Body of pancreas (tissue), 4 donors: ENCODE measurements around the gene PKP1. TPM values are rescaled to one million over a fixed set of nuclear protein-coding genes. Genes with fewer than 3 reads are reported as not detected.

Experiments used
- ATAC-seq: fragments of 150-250 bp; one replicate; pipeline ENCODE4 v1.9.1; 2016
- DNase-seq, 4 donors: peaks; one replicate each; pipeline ENCODE4 v3.0.0-alpha.2; 2019
- H3K27ac ChIP-seq, 4 donors: fragments of 200-600 bp; sonication (generic); 1 replicate in 3 of 4; 2 replicates in 1 of 4; pipeline versions ENCODE4 v1.5.1 to v1.6.1; 2016 to 2019; ENCODE audit warnings: mild to moderate bottlenecking in 1 of 4, mixed read lengths in 1 of 4, moderate library complexity in 1 of 4
- H3K27me3 ChIP-seq, 2 donors: fragments of 200-600 bp; sonication (generic); one replicate each; pipeline ENCODE4 v1.6.0; 2016; ENCODE audit warnings: mild to moderate bottlenecking in 1 of 2
- H3K36me3 ChIP-seq, 2 donors: fragments of 200-600 bp; sonication (generic); replicated peaks in 1 of 2; 2 replicates each; pipeline ENCODE4 v1.5.1; 2016; ENCODE audit warnings: low read depth in 2 of 2; ENCODE audit not compliant: insufficient read depth in 1 of 2
- H3K4me1 ChIP-seq: fragments of 200-600 bp; sonication (generic); one replicate; pipeline ENCODE4 v1.6.0; 2016
- H3K4me3 ChIP-seq, 2 donors: fragments of 200-600 bp; sonication (generic); 1 replicate in 1 of 2; 2 replicates in 1 of 2; pipeline ENCODE4 v1.5.1; 2016 to 2019
- H3K9me3 ChIP-seq, 3 donors: fragments of 200-600 bp; sonication (generic); 1 replicate in 2 of 3; 2 replicates in 1 of 3; pipeline ENCODE4 v1.5.1; 2016
- POLR2A ChIP-seq, 3 donors: fragments of 450-650 bp; IDR thresholded peaks; one replicate each; pipeline ENCODE4 v1.6.1; 2016; ENCODE audit warnings: antibody characterized with exemption in 3 of 3, mild to moderate bottlenecking in 2 of 3
- WGBS, 2 donors: methylation state at CpG; one replicate each; pipeline ENCODE4 v1.1.5; 2017; 5-methylcytosine and 5-hydroxymethylcytosine counted together
- intact Hi-C: fragments of 100-400 bp; cut with DNase I; formaldehyde crosslinking; loops from one replicate; pipeline ENCODE4 v1.15.1; 2023
- total RNA-seq, 2 donors: library from RNA; depleted of rRNA; stranded (reverse); fragments of >200 nt; gene quantifications; one replicate each; pipeline ENCODE4 v1.1.0, GENCODE V29; 2016
- TF ChIP-seq, protein P1 (sequence below), 7 experiments: fragments of 450-650 bp in 4 of 7; fragments of 200-600 bp in 3 of 7; sonication (generic) in 3 of 7; IDR thresholded peaks; one replicate each; pipeline ENCODE4 v1.5.1; 2016 to 2019; ENCODE audit warnings: antibody characterized with exemption in 7 of 7

The PKP1 gene
- total RNA-seq, 2 donors from 2014 or later: 0.33 TPM; not detected in 1

- DNase-seq: peak in 2 of 4 donors; percentile 29 to 47
- Histone ChIP-seq H3K9me3 (no peaks in the 10 kb centered on the region), H3K27me3 (no peaks in the 10 kb centered on the region), H3K4me1 (peaks cover 3% of the 10 kb centered on the region), H3K4me3 (no peak overlapping the region), H3K27ac (no peak overlapping the region), H3K36me3 (no peaks in the 10 kb centered on the region)
- 6 to 14% methylated on average over 1 of the region's 1 CpG for WGBS, 2 donors
- no peak for TF ChIP-seq POLR2A (IDR thresholded peaks at IDR 0.05)
- TF ChIP-seq, protein P1, sequence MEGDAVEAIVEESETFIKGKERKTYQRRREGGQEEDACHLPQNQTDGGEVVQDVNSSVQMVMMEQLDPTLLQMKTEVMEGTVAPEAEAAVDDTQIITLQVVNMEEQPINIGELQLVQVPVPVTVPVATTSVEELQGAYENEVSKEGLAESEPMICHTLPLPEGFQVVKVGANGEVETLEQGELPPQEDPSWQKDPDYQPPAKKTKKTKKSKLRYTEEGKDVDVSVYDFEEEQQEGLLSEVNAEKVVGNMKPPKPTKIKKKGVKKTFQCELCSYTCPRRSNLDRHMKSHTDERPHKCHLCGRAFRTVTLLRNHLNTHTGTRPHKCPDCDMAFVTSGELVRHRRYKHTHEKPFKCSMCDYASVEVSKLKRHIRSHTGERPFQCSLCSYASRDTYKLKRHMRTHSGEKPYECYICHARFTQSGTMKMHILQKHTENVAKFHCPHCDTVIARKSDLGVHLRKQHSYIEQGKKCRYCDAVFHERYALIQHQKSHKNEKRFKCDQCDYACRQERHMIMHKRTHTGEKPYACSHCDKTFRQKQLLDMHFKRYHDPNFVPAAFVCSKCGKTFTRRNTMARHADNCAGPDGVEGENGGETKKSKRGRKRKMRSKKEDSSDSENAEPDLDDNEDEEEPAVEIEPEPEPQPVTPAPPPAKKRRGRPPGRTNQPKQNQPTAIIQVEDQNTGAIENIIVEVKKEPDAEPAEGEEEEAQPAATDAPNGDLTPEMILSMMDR (IDR thresholded peaks at IDR 0.05): no peak
- intact Hi-C loops: no loop called here
- ATAC-seq: no peak
Measured at GRCh38 chr1:201245082-201245481, 38.2 kb upstream of the PKP1 start.

GRCh38 chr1:201248721-201249559 lies 34.4 kb upstream of the PKP1 start:
- 77 to 86% methylated on average over 14 of the region's 14 CpGs for WGBS, 2 donors
- Histone ChIP-seq H3K27me3 (no peaks in the 10 kb centered on the region), H3K4me1 (peaks cover 3% of the 10 kb centered on the region), H3K4me3 (no peak overlapping the region), H3K9me3 (no peaks in the 10 kb centered on the region), H3K36me3 (no peaks in the 10 kb centered on the region), H3K27ac (no peak overlapping the region)
- no peak for DNase-seq
- no peak for ATAC-seq
- TF ChIP-seq POLR2A (IDR thresholded peaks at IDR 0.05): no peak
- TF ChIP-seq, protein P1 (IDR thresholded peaks at IDR 0.05): no peak
- intact Hi-C loops: no loop called here

DNA sequence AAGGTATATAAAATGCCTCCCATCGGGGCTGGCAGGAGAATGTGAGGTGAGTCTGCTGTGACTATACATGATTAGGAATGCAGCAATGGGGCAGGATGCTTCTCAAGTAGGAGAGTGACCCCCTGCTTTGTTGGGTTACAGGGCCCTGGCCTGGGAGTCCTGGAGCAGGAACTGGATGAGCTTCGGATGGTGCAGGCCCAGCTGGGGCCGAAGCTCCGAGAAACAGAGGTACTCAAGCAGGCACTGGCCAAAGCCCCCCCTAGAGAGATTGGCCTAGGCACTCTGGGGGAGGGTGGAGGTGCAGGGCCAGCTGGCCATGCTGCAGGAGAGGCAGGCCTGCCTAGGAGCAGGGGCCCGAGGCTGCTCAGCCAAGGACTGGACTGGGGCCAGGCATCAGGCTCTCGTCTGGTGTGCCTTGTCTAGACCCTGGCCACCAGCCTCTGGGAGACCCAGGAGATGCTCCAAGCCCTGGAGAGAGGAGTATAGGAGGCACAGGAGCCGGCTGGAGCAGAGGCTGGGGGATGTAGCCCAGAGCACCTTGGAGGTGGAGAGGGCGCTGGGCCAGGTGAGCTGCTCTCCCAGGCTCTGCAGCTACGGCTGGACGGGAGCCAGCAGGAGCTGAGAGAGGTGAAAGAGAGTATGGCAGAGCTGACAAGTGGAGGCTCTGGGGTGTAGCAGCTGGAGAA lies 32.8 kb upstream of the PKP1 start:
- ATAC-seq (no peak), DNase-seq (peak in 2 of 4 donors; percentile 47 to 49)
- H3K4me3 ChIP-seq: no peak overlapping the region
- H3K27me3 ChIP-seq: no peaks in the 10 kb centered on the region
- H3K36me3 ChIP-seq: no peaks in the 10 kb centered on the region
- TF ChIP-seq, protein P1 (IDR thresholded peaks at IDR 0.05): no peak
- TF ChIP-seq POLR2A (IDR thresholded peaks at IDR 0.05): no peak
- intact Hi-C loops: loop anchor here (5.0 kb wide), 1 partner anchor 112 kb away; no protein-coding TSS in a partner anchor
- H3K9me3 ChIP-seq: no peaks in the 10 kb centered on the region
- H3K27ac ChIP-seq: no peak overlapping the region
- 51 to 52% methylated on average over 10 of the region's 10 CpGs for WGBS, 2 donors
- H3K4me1 ChIP-seq: no peaks in the 10 kb centered on the region

- H3K27me3 ChIP-seq: no peaks in the 10 kb centered on the region
- ATAC-seq (no peak), DNase-seq (no peak)
- no peak overlapping the region for H3K27ac ChIP-seq
- no peaks in the 10 kb centered on the region for H3K9me3 ChIP-seq
- 63 to 69% methylated on average over 2 of the region's 2 CpGs for WGBS, 2 donors
- H3K36me3 ChIP-seq: no peaks in the 10 kb centered on the region
- intact Hi-C loops: loop anchor here (5.0 kb wide), 1 partner anchor 111 kb away; no protein-coding TSS in a partner anchor
- TF ChIP-seq, protein P1 (IDR thresholded peaks at IDR 0.05): no peak
- TF ChIP-seq POLR2A (IDR thresholded peaks at IDR 0.05): no peak
- H3K4me1 ChIP-seq: no peaks in the 10 kb centered on the region
- H3K4me3 ChIP-seq: no peak overlapping the region
Measured at GRCh38 chr1:201251411-201251810, 31.9 kb upstream of the PKP1 start.
